Spleen (tissue), 11 donors: ENCODE measurements around the gene CACNA1H. TPM values are rescaled to one million over a fixed set of nuclear protein-coding genes. Genes with fewer than 3 reads are reported as not detected.

ENCODE experiments used
- DNase-seq: peaks from one replicate; pipeline ENCODE4 v3.0.0-alpha.2; 2020
- H3K27ac ChIP-seq, 8 donors: fragments of 200-600 bp; sonication (generic) in 7 of 8; 1 replicate in 4 of 8; 2 replicates in 4 of 8; pipeline versions ENCODE4 v1.5.0 to v1.8.0; 2016 to 2021; ENCODE audit warnings: inconsistent platforms in 4 of 8, mild to moderate bottlenecking in 4 of 8, moderate library complexity in 1 of 8
- H3K27me3 ChIP-seq, 7 donors: fragments of 200-600 bp; sonication (generic) in 6 of 7; replicated peaks in 1 of 7; 1 replicate in 4 of 7; 2 replicates in 3 of 7; pipeline versions ENCODE4 v1.5.0 to v1.8.0; 2016 to 2021; ENCODE audit warnings: inconsistent platforms in 3 of 7, mild to moderate bottlenecking in 1 of 7
- H3K36me3 ChIP-seq, 6 donors: fragments of 200-600 bp; sonication (generic) in 5 of 6; 1 replicate in 4 of 6; 2 replicates in 2 of 6; pipeline versions ENCODE4 v1.5.0 to v1.8.0; 2016 to 2021; ENCODE audit warnings: inconsistent platforms in 2 of 6
- H3K4me1 ChIP-seq, 6 donors: fragments of 200-600 bp; sonication (generic) in 5 of 6; 1 replicate in 3 of 6; 2 replicates in 3 of 6; pipeline versions ENCODE4 v1.5.0 to v1.8.0; 2016 to 2021; ENCODE audit warnings: inconsistent platforms in 3 of 6
- H3K4me3 ChIP-seq, 8 donors: fragments of 200-600 bp; sonication (generic) in 7 of 8; 1 replicate in 4 of 8; 2 replicates in 4 of 8; pipeline versions ENCODE4 v1.5.0 to v1.8.0; 2016 to 2021; ENCODE audit warnings: inconsistent platforms in 4 of 8, mild to moderate bottlenecking in 4 of 8, moderate library complexity in 2 of 8
- H3K9me3 ChIP-seq, 8 donors: fragments of 200-600 bp; sonication (generic) in 7 of 8; 1 replicate in 4 of 8; 2 replicates in 4 of 8; pipeline versions ENCODE4 v1.5.0 to v1.8.0; 2016 to 2021; ENCODE audit warnings: inconsistent platforms in 4 of 8
- CTCF ChIP-seq, 11 experiments: fragments of 200-600 bp in 7 of 11; fragments of 450-650 bp in 4 of 11; sonication (generic) in 4 of 11; IDR thresholded peaks in 8 of 11; conservative IDR thresholded peaks in 3 of 11; 1 replicate in 7 of 11; 2 replicates in 4 of 11; pipeline versions ENCODE4 v1.4.0 to v1.8.0; 2016 to 2021; ENCODE audit warnings: antibody characterized with exemption in 11 of 11, inconsistent platforms in 4 of 11, mild to moderate bottlenecking in 1 of 11
- POLR2A ChIP-seq, 3 donors: fragments of 450-650 bp; IDR thresholded peaks; one replicate each; pipeline ENCODE4 v1.5.1; 2017; ENCODE audit warnings: antibody characterized with exemption in 3 of 3, mild to moderate bottlenecking in 1 of 3
- POLR2AphosphoS5 ChIP-seq, 3 donors: sonication (generic); formaldehyde crosslinking; IDR thresholded peaks; one replicate each; pipeline ENCODE4 v1.5.1; 2017; ENCODE audit warnings: antibody characterized with exemption in 3 of 3
- WGBS, 5 donors: extraction: QIAGEN DNeasy Blood & Tissue Kit in 3 of 5; methylation state at CpG; one replicate each; pipeline versions ENCODE4 v1.1.5 to v1.1.7; 2013 to 2018; 5-methylcytosine and 5-hydroxymethylcytosine counted together
- intact Hi-C: fragments of 100-400 bp; cut with DNase I; formaldehyde crosslinking; loops from one replicate; pipeline ENCODE4 v1.15.0; 2023; ENCODE audit warnings: low total_unique reads
- polyA plus RNA-seq, 3 donors: library from polyadenylated mRNA; stranded (reverse); fragments of 200-250 nt; gene quantifications; one replicate each; pipeline ENCODE4 v1.2.1, GENCODE V29; 2013
- total RNA-seq, 7 donors: library from RNA; depleted of rRNA in 3 of 7; stranded (reverse); fragments of >200 nt in 3 of 7; fragmentation: NEBNext Ultra II Directional in 4 of 7; extraction: Animal tissue kit (Norgen Biotek cat#: 25700) in 4 of 7; gene quantifications; one replicate each; pipeline versions ENCODE4 v1.1.0 to v1.2.1, GENCODE V29; 2016 to 2021
- donor health status: healthy with polysubstance abuse.
- donor health status: DM: no; HTN: no; CAD: no; lungs with moderate emphysema.
- donor health status: DM: no; HTN: no; CAD: no.
- donor health status: Bipolar disorder and iron deficiency.
- donor health status: healthy.
- donor health status: DM: no; HTN: no; CAD: no.
- donor health status: DM: yes; HTN: yes; CAD: no.

The CACNA1H gene
- total and polyA plus RNA-seq, 10 donors, result 0.33 to 2.1 (median 0.70) TPM

- 44 to 80% (median 79%) methylated on average over 11 to 38 of the region's 38 CpGs for WGBS, 5 donors
- H3K4me3 ChIP-seq, result no peak overlapping the region
These were observed 21.8 kb downstream of the CACNA1H start for GRCh38 chr16:1174477-1175357.

GRCh38 chr16:1175566-1176279, 22.8 kb downstream of the CACNA1H start:
- no peaks in the 10 kb centered on the region for H3K36me3 ChIP-seq
- 82 to 88% (median 84%) methylated on average over 23 to 29 of the region's 29 CpGs for WGBS, 5 donors
- DNase-seq, result no peak
- TF ChIP-seq POLR2AphosphoS5 (IDR thresholded peaks at IDR 0.05) (no peak), CTCF (IDR thresholded peaks at IDR 0.05 in 8 of 11, conservative IDR thresholded peaks at IDR 0.05 in 3 of 11) (no peak), POLR2A (IDR thresholded peaks at IDR 0.05) (no peak)
- H3K27me3 ChIP-seq, result peaks cover 0 to 88% (median 24%) of the 10 kb centered on the region in 7 donors
- intact Hi-C loops, result no loop called here
- no peak overlapping the region for H3K4me3 ChIP-seq
- no peak overlapping the region for H3K27ac ChIP-seq
- no peaks in the 10 kb centered on the region for H3K9me3 ChIP-seq
- H3K4me1 ChIP-seq, result no peaks in the 10 kb centered on the region

More at GRCh38 chr16:1174477-1175357, 21.8 kb downstream of the CACNA1H start:
- H3K4me1 ChIP-seq, result no peaks in the 10 kb centered on the region
- TF ChIP-seq POLR2A (IDR thresholded peaks at IDR 0.05) (no peak), POLR2AphosphoS5 (IDR thresholded peaks at IDR 0.05) (no peak), CTCF (IDR thresholded peaks at IDR 0.05 in 8 of 11, conservative IDR thresholded peaks at IDR 0.05 in 3 of 11) (no peak)
- no peak overlapping the region for H3K27ac ChIP-seq
- H3K9me3 ChIP-seq, result no peaks in the 10 kb centered on the region
- H3K27me3 ChIP-seq, result peaks cover 0 to 88% (median 30%) of the 10 kb centered on the region in 7 donors
- intact Hi-C loops, result no loop called here
- DNase-seq, result no peak
- no peaks in the 10 kb centered on the region for H3K36me3 ChIP-seq

- H3K4me3 ChIP-seq, result no peak overlapping the region
- no peaks in the 10 kb centered on the region for H3K36me3 ChIP-seq
- no peak for TF ChIP-seq POLR2A (IDR thresholded peaks at IDR 0.05)
- no peak for TF ChIP-seq CTCF (IDR thresholded peaks at IDR 0.05 in 8 of 11, conservative IDR thresholded peaks at IDR 0.05 in 3 of 11)
- TF ChIP-seq POLR2AphosphoS5 (IDR thresholded peaks at IDR 0.05), result no peak
- intact Hi-C loops, result no loop called here
- DNase-seq, result no peak
- H3K9me3 ChIP-seq, result no peaks in the 10 kb centered on the region
- H3K27me3 ChIP-seq, result peaks cover 0 to 88% (median 29%) of the 10 kb centered on the region in 7 donors
- WGBS, 5 donors, result 77 to 87% (median 82%) methylated on average over 4 to 24 of the region's 24 CpGs
- H3K4me1 ChIP-seq, result no peaks in the 10 kb centered on the region
- no peak overlapping the region for H3K27ac ChIP-seq
These were observed 23.5 kb downstream of the CACNA1H start for GRCh38 chr16:1176280-1176897.
